Kasumi-1 (cell line): ENCODE results near the gene ATP4B.
"Not testable (repeated sequence)": the region's sequence is repeated elsewhere in the genome, so short reads cannot be mapped to it uniquely, and the experiment has no call there.

Experiments
- DNase-seq, 2 experiments: peaks; one replicate each; lab custom pipeline; 2025; lab: John Stamatoyannopoulos, UW

The ATP4B gene

DNA sequence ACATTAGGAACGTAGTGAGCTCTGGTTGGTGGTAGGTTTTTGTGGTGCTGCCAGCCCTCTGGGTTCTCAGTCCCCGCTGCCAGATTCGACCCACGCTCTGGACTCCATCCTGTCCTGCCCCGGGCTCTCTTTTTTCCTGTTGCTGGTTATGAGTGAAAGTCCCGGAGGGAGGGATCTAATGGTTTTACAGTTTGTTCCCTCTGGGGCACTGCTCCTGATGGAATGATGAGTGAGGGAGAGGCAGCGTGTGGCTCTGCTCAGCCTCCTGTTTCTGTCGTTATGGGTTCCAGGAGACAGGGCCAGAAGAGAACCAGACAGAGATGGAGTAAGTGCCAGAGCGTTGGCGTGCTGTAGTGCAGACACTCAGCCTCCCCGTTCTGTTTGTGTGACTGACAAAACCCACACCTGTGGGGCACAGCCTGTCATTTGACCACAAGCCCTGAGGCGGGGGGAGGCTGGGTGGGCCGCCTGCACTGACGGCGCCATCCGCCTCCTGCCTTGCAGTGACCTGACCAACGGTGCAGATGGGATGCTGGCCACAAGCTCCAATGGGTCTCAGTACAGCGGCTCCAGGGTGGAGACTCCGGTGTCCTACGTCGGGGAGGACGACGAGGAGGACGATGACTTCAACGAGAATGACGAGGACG lies 18.3 kb downstream of the ATP4B start:
- DNase-seq: no peak

DNA sequence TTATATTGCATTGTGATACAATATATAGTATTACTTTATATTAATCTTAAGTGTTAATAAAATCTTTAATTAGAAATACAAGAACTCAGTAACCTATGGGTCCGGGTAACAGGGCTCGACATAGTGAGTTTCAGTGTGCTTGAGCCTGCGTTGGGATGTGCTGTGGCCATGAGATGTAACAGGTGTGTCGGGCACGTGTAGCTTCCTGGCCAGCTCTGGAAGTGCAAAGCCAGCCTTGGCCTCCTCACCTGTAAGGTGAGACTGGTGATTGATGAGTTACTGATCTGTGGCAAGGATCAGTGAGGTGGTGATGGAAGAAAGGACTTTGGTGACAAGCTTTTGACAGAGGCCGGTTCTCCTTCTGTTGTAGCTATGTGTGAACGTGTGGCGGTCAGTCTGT lies 19.2 kb downstream of the ATP4B start:
- DNase-seq: no peak

DNA sequence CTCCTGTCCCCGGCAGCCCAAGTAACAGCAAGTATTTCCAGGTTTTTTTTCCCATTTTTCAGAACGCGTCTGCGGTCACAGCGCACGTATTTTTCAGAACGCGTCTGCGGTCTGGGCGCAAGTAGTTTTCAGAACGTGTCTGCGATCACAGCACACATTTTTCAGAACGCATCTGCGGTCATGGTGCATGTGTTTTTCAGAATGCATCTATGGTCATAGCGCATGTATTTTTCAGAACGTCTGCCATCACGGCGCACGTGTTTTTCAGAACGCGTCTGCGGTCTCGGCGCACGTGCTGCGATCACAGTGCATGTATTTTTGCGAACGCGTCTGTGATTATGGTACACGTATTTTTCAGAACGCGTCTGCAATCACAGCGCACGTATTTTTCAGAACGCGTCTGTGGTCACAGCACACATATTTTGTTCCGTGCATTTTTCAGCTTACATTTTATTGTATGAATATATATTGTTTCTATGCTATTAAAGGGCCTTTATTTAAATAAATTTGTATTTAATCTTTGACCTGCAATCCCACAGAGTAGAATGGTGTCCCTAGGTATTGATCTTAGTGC lies 19.7 kb downstream of the ATP4B start:
- no peak for DNase-seq

DNA sequence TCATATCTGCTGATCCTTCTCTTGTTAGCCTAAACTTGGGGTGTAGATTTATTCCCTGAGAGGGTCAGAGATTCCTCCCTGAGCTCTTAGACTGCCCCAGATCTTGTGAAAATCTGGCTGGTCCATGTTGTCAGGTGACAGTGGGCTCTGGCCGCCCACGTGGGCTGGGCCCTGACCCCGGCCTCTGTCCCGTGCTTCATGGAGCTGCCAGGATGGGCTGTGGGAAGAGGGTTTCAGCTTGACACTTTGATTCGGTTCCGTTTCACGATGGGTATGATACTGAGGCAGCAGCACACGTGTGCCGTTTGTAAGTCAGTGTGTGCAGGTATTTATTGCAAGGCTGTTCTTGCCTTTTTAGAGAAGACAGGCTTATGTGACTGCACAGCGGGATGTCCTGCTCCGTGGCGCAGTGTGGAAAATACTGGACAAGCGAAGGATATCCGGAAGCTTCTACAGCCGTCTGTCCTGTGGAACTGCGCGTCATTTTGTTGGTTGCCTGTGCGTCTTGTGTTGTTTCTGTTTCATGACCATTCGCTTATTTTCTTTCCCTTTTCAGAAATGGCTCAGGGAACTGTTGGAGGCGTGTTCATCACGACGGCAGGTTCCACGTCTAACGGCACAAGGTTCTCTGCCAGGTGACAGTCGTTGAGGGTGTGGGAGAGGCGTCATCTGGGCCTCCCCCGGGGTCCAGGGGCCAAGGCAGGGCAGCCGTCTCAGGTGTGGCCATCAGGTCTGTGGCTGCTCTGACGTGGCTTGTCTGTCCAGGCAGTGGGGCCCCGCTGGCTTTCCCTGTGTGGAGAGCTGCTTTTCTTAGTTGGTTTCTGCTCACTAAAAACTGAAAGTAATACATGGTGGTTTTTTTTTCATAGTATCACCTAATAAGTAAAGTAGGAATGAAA lies 20.5 kb downstream of the ATP4B start:
- DNase-seq: no peak

DNA sequence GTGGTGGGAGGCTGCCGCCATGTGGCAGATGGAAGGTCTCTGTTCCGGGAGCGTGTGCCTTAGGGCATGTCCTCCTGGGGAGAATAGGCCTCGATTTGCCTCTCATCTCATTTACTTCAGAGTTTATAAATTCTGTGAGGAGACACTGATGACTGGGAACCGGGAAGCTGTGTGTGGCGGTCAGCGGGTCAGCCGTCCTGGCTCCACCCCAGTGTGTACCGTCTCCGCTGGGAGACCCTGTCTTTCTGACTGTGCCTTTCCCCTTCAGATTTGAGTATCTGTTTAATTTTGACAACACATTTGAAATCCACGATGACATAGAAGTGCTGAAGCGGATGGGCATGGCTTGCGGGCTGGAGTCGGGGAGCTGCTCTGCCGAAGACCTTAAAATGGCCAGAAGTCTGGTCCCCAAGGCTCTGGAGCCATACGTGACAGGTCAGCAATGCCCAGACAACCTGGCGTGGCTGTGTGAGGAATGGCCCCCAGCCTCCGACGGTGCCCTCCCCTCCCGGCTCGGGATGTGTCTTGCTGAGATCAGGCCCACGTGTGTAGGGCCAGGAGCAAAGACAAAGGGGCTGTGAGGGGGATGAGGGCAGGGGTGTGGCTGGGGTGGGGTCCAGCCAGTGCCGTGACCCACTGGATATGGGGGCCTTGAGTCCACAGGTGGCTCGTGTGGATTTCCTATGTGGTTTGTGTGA lies 21.6 kb downstream of the ATP4B start:
- no peak for DNase-seq

DNA sequence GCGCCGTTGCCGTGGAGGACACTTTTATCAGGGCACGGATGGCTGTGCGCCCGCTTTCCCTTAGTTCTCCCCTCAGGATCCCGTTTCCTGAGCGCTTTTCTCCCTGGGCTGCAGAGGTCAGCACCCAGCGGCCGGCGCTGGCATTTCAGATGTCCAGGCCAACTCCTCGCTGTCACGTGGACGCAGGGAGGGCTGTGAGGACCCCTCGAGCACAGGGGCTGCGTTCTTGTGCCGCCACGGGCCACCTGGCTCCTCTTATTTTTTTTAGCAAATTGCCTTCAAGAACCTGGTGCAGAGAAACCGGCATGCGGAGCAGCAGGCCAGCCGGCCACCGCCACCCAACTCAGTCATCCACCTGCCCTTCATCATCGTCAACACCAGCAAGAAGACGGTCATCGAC lies 22.3 kb downstream of the ATP4B start:
- DNase-seq: no peak

GRCh38 chr13:113635048-113635420 lies 23.0 kb downstream of the ATP4B start:
- DNase-seq: no peak

- DNase-seq: no peak
Measured at GRCh38 chr13:113634279-113635047, 23.5 kb downstream of the ATP4B start.

GRCh38 chr13:113633485-113633873 lies 24.5 kb downstream of the ATP4B start:
- no peak for DNase-seq

DNA sequence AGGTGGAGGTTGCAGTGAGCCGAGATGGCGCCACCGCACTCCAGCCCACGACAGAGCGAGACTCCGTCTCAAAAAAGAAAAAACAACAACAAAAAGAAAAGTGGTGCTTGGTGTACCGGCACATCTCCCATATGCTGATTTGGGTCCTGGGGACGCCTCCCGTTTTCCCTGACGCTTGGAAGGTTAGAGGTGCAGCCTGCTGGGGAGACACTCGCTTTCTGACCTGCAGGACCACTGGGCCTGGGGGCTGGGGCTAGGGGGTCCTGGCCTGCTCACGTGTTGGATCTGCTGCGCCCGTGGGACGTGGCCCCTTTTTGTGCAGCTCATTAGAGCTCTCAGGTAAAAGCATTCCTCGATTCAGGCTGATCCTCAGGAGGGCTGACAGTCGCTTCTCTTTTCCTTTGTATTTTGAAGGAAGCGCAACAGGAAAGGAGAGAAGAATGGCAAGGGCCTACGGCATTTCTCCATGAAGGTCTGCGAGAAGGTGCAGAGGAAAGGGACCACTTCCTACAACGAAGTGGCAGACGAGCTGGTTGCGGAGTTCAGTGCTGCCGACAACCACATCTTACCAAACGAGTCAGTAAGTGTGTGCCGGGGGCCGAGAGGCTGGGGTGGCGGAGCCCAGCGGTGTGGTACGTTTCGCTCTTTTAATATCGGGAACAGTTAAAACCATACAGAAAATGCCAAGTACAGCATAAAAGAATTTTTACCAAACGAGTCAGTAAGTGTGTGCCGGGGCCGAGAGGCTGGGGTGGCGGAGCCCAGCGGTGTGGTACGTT lies 25.1 kb downstream of the ATP4B start:
- DNase-seq: no peak

- no peak for DNase-seq
Measured at GRCh38 chr13:113631341-113632095, 26.5 kb downstream of the ATP4B start.

- DNase-seq: no peak
Measured at GRCh38 chr13:113630804-113631203, 27.2 kb downstream of the ATP4B start.

- no peak for DNase-seq
Measured at GRCh38 chr13:113630296-113630695, 27.7 kb downstream of the ATP4B start.

DNA sequence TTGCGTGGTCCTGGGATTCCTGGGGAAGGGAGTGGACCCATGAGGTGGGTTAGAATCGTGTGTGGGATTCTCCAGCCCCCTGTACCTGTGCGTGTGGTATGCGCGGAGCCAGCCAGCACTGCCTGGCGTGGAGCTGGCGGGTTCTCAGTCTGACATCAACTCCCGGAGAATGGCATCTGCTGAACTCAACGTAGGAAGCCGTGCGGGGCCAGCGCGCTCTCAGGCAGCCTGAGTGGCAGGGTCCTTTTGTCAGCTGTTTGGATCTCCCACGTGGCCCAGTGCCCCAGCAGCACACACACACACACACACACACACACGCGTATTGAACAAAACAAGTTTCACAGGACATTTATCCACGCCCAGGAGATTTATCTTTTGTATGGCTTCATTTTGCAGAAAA lies 28.1 kb downstream of the ATP4B start:
- DNase-seq: no peak

GRCh38 chr13:113628291-113629270 lies 29.4 kb downstream of the ATP4B start:
- DNase-seq: no peak

DNA sequence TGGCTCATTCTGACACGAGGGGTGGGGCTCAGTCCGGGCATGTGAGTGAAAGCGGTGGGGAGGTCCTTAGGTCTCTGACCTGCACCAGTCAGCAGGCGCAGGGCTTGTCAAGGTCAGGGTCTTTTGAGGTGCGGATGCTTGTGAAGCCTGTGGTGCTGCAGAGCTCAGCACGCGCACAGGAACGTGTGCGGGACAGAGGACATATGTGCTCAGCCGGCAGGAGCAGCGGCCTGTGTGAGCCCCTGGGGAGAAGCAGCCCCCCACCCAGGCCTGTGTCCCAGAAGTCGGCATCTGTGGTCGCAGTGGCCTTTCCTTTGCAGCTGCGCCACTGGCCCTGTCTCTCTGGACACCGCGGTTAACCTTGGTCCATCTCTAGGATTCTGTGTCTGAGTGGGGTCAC lies 30.9 kb downstream of the ATP4B start:
- DNase-seq: no peak

- DNase-seq: no peak
Measured at GRCh38 chr13:113625965-113626721, 31.9 kb downstream of the ATP4B start.

GRCh38 chr13:113624640-113625304 lies 33.2 kb downstream of the ATP4B start:
- DNase-seq: not testable (repeated sequence)
